ENCODE data around the gene PID1. TPM values are rescaled to one million over a fixed set of nuclear protein-coding genes. Genes with fewer than 3 reads are reported as not detected.
"Not testable (repeated sequence)": the region's sequence is repeated elsewhere in the genome, so short reads cannot be mapped to it uniquely, and the experiment has no call there.

The PID1 gene
- total and polyA plus RNA-seq, 7 donors: 19.7 to 83.6 (median 67.3) TPM

GRCh38 chr2:229085439-229085838 lies 185.6 kb downstream of the PID1 start:
- Histone ChIP-seq H3K36me3 (no peaks in the 10 kb centered on the region), H3K27me3 (no peaks in the 10 kb centered on the region), H3K4me1 (peaks cover 0 to 20% (median 0%) of the 10 kb centered on the region in 4 donors), H3K9me3 (no peaks in the 10 kb centered on the region), H3K4me3 (no peak overlapping the region), H3K27ac (no peak overlapping the region)
- TF ChIP-seq POLR2AphosphoS5 (IDR thresholded peaks at IDR 0.05): no peak
- TF ChIP-seq POLR2A (IDR thresholded peaks at IDR 0.05): no peak
- no peak for TF ChIP-seq EP300 (IDR thresholded peaks at IDR 0.05)
- TF ChIP-seq CTCF (IDR thresholded peaks at IDR 0.05): no peak
- intact Hi-C loops (cut with DNase I): no loop called here
- no peak for DNase-seq

DNA sequence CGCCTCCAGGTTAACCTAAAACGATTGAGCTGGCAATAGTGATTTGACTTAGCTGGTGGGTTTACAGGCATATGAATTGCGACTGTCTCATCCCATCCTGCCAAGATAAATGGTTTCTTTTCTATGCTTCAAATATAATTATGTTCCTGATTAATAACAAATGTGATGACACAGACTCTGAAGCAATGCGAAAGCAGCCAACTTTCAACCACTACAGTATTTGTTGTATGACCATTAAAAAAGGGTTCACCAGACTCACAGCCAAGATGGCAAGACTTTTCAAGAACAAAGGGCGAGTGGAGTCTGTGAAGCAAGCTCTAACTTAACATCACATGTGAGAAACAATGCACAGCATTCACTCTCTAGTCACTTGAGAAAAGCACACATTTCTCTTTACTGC lies 186.6 kb downstream of the PID1 start:
- no peak for DNase-seq
- peaks cover 0 to 18% (median 0%) of the 10 kb centered on the region in 4 donors for H3K4me1 ChIP-seq
- no peak for TF ChIP-seq EP300 (IDR thresholded peaks at IDR 0.05)
- TF ChIP-seq POLR2AphosphoS5 (IDR thresholded peaks at IDR 0.05): no peak
- no peak for TF ChIP-seq POLR2A (IDR thresholded peaks at IDR 0.05)
- no peak for TF ChIP-seq CTCF (IDR thresholded peaks at IDR 0.05)

GRCh38 chr2:229083606-229084340 lies 187.3 kb downstream of the PID1 start:
- no peak for DNase-seq
- Histone ChIP-seq H3K4me3 (no peak overlapping the region), H3K36me3 (no peaks in the 10 kb centered on the region), H3K9me3 (no peaks in the 10 kb centered on the region), H3K27me3 (no peaks in the 10 kb centered on the region), H3K4me1 (peaks cover 0 to 11% (median 0%) of the 10 kb centered on the region in 4 donors), H3K27ac (no peak overlapping the region)
- 14 to 59% methylated on average over 5 of the region's 5 CpGs for WGBS, 2 donors
- intact Hi-C loops (cut with DNase I): no loop called here
- no peak for TF ChIP-seq POLR2AphosphoS5 (IDR thresholded peaks at IDR 0.05)
- no peak for TF ChIP-seq EP300 (IDR thresholded peaks at IDR 0.05)
- no peak for TF ChIP-seq CTCF (IDR thresholded peaks at IDR 0.05)
- no peak for TF ChIP-seq POLR2A (IDR thresholded peaks at IDR 0.05)

More for the DNA sequence above, 186.6 kb downstream of the PID1 start:
- no peak overlapping the region for H3K27ac ChIP-seq
- no peaks in the 10 kb centered on the region for H3K27me3 ChIP-seq
- H3K4me3 ChIP-seq: no peak overlapping the region
- no peaks in the 10 kb centered on the region for H3K9me3 ChIP-seq
- no peaks in the 10 kb centered on the region for H3K36me3 ChIP-seq
- intact Hi-C loops (cut with DNase I): no loop called here
- WGBS, 2 donors: 78 to 83% methylated on average over 5 of the region's 5 CpGs

DNA sequence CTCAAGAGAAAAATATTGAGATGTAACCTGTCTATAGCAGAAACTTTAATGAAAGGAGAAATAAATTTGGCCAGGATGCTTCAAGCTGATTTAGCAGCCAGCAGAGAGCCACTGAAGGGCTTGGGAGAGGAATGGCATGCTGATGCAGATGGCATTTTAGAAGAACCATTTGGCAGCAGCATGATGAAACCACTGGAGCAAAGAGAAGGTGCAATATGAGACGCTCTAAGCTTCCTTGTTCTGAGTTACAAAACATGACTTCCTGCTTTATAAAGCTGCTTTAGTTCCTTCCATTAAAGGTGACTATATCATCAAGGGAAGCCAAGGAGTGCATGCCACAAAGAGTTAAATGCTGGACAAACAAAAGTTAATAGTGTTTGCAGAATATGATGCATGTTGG lies 189.7 kb downstream of the PID1 start:
- no peak for TF ChIP-seq EP300 (IDR thresholded peaks at IDR 0.05)
- TF ChIP-seq POLR2A (IDR thresholded peaks at IDR 0.05): no peak
- no peak for TF ChIP-seq POLR2AphosphoS5 (IDR thresholded peaks at IDR 0.05)
- TF ChIP-seq CTCF (IDR thresholded peaks at IDR 0.05): no peak
- no peaks in the 10 kb centered on the region for H3K9me3 ChIP-seq
- WGBS, 2 donors: 7 to 24% methylated on average over 1 of the region's 1 CpG
- no peaks in the 10 kb centered on the region for H3K36me3 ChIP-seq
- intact Hi-C loops (cut with DNase I): no loop called here
- H3K27me3 ChIP-seq: no peaks in the 10 kb centered on the region
- no peak overlapping the region for H3K4me3 ChIP-seq
- no peaks in the 10 kb centered on the region for H3K4me1 ChIP-seq
- no peak overlapping the region for H3K27ac ChIP-seq
- no peak for DNase-seq

DNA sequence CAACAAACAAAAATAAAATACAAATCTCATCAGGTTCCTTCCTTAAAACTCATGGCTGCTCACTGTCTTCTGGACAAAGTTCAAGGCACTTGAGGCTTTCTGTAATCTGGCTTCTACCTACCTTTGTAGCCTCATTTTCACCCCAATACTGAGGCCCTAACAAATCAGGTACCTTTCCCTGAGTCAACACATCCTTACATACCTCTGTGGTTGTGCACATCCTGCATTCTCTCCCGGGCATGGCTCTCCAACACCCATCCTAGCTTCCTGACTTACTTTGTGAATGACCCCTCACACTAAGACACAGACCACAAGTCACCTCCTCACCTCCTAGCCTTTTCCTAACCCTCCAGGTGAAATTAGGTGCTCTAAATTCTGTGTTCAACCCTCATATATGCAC lies 190.9 kb downstream of the PID1 start:
- H3K9me3 ChIP-seq: peaks cover 0 to 3% (median 0%) of the 10 kb centered on the region in 4 donors

GRCh38 chr2:229076886-229077285 lies 194.2 kb downstream of the PID1 start:
- H3K4me3 ChIP-seq; H3K9me3 ChIP-seq; H3K36me3 ChIP-seq; H3K27me3 ChIP-seq; H3K4me1 ChIP-seq; H3K27ac ChIP-seq; DNase-seq; intact Hi-C loops (cut with DNase I): not testable (repeated sequence)
- 88 to 97% methylated on average over 2 of the region's 2 CpGs for WGBS, 2 donors

More for the DNA sequence above, 190.9 kb downstream of the PID1 start:
- intact Hi-C loops (cut with DNase I): no loop called here
- no peak for TF ChIP-seq POLR2A (IDR thresholded peaks at IDR 0.05)
- no peak for TF ChIP-seq POLR2AphosphoS5 (IDR thresholded peaks at IDR 0.05)
- TF ChIP-seq CTCF (IDR thresholded peaks at IDR 0.05): no peak
- TF ChIP-seq EP300 (IDR thresholded peaks at IDR 0.05): no peak
- DNase-seq: no peak
- 76 to 88% methylated on average over 1 of the region's 1 CpG for WGBS, 2 donors
- Histone ChIP-seq H3K27me3 (no peaks in the 10 kb centered on the region), H3K27ac (no peak overlapping the region), H3K4me1 (no peaks in the 10 kb centered on the region), H3K4me3 (no peak overlapping the region), H3K36me3 (no peaks in the 10 kb centered on the region)

All from sigmoid colon (tissue), 7 donors.